ENCODE data around the gene SMG7.

SMG7 gene

GRCh38 chr1:183551924-183552323 lies 79.6 kb downstream of the SMG7 start:
- Histone ChIP-seq H3K36me3 (replicated peaks) (peaks cover 32% of the 10 kb centered on the region), H3K4me3 (ENCODE audit: low read depth, low read length) (no peak overlapping the region), H3K27ac (no peak overlapping the region), H3K27me3 (replicated peaks) (no peaks in the 10 kb centered on the region)
- no peak for DNase-seq
- in situ Hi-C loops (cut with HindIII; ENCODE audit: low pct_ligation_motif_present, low sequenced_read_pairs), result no loop called here
- TF ChIP-seq CTCF (IDR thresholded peaks at IDR 0.05; ENCODE audit: low read depth, low read length, missing control alignments), result no peak

GRCh38 chr1:183552441-183552840 lies 80.1 kb downstream of the SMG7 start:
- no peak for DNase-seq
- no peak overlapping the region for H3K27ac ChIP-seq
- no peak for TF ChIP-seq CTCF (IDR thresholded peaks at IDR 0.05; ENCODE audit: low read depth, low read length, missing control alignments)
- H3K27me3 ChIP-seq (replicated peaks), result no peaks in the 10 kb centered on the region
- no peak overlapping the region for H3K4me3 ChIP-seq (ENCODE audit: low read depth, low read length)
- peaks cover 27% of the 10 kb centered on the region for H3K36me3 ChIP-seq (replicated peaks)
- in situ Hi-C loops (cut with HindIII; ENCODE audit: low pct_ligation_motif_present, low sequenced_read_pairs), result no loop called here

- TF ChIP-seq CTCF (IDR thresholded peaks at IDR 0.05; ENCODE audit: low read depth, low read length, missing control alignments), result no peak
- no peak overlapping the region for H3K4me3 ChIP-seq (ENCODE audit: low read depth, low read length)
- H3K36me3 ChIP-seq (replicated peaks), result peaks cover 27% of the 10 kb centered on the region
- DNase-seq, result no peak
- no peak overlapping the region for H3K27ac ChIP-seq
- no peaks in the 10 kb centered on the region for H3K27me3 ChIP-seq (replicated peaks)
- in situ Hi-C loops (cut with HindIII; ENCODE audit: low pct_ligation_motif_present, low sequenced_read_pairs), result no loop called here
Measured at GRCh38 chr1:183552891-183553290, 80.6 kb downstream of the SMG7 start.

GRCh38 chr1:183553331-183553730 lies 81.0 kb downstream of the SMG7 start:
- Histone ChIP-seq H3K36me3 (replicated peaks) (peaks cover 27% of the 10 kb centered on the region), H3K27ac (no peak overlapping the region), H3K27me3 (replicated peaks) (no peaks in the 10 kb centered on the region), H3K4me3 (ENCODE audit: low read depth, low read length) (no peak overlapping the region)
- DNase-seq, result no peak
- in situ Hi-C loops (cut with HindIII; ENCODE audit: low pct_ligation_motif_present, low sequenced_read_pairs), result no loop called here
- no peak for TF ChIP-seq CTCF (IDR thresholded peaks at IDR 0.05; ENCODE audit: low read depth, low read length, missing control alignments)

- H3K27me3 ChIP-seq (replicated peaks), result no peaks in the 10 kb centered on the region
- peaks cover 24% of the 10 kb centered on the region for H3K36me3 ChIP-seq (replicated peaks)
- in situ Hi-C loops (cut with HindIII; ENCODE audit: low pct_ligation_motif_present, low sequenced_read_pairs), result no loop called here
- no peak overlapping the region for H3K27ac ChIP-seq
- no peak for TF ChIP-seq CTCF (IDR thresholded peaks at IDR 0.05; ENCODE audit: low read depth, low read length, missing control alignments)
- no peak overlapping the region for H3K4me3 ChIP-seq (ENCODE audit: low read depth, low read length)
- DNase-seq, result no peak
Measured at GRCh38 chr1:183553764-183554163, 81.5 kb downstream of the SMG7 start.

GRCh38 chr1:183554577-183554976 lies 82.3 kb downstream of the SMG7 start:
- H3K27me3 ChIP-seq (replicated peaks), result no peaks in the 10 kb centered on the region
- no peak overlapping the region for H3K4me3 ChIP-seq (ENCODE audit: low read depth, low read length)
- in situ Hi-C loops (cut with HindIII; ENCODE audit: low pct_ligation_motif_present, low sequenced_read_pairs), result no loop called here
- H3K27ac ChIP-seq, result no peak overlapping the region
- no peak for DNase-seq
- peaks cover 19% of the 10 kb centered on the region for H3K36me3 ChIP-seq (replicated peaks)
- no peak for TF ChIP-seq CTCF (IDR thresholded peaks at IDR 0.05; ENCODE audit: low read depth, low read length, missing control alignments)

Measured in brain microvascular endothelial cell (primary cell).